A673 (cell line): ENCODE data around the gene SCYL2. TPM values are rescaled to one million over a fixed set of nuclear protein-coding genes. Genes with fewer than 3 reads are reported as not detected.

ENCODE experiments used
- BruUV-seq: library from RNA; stranded (reverse); fragments of 400-500 nt; replicated peaks from 2 replicates; lab custom pipeline; 2021; lab: Mats Ljungman, UMichigan
- CTCF ChIA-PET: fragments of 300-600 bp; sonication (Branson Sonifier 250); formaldehyde crosslinking; loops from one replicate; lab custom pipeline; 2022; ENCODE audit warnings: antibody characterized with exemption; lab: Charles Lee
- POLR2A ChIA-PET: fragments of 300-600 bp; sonication (Branson Sonifier 250); formaldehyde crosslinking; loops from one replicate; lab custom pipeline; 2022; ENCODE audit warnings: antibody characterized with exemption; ENCODE audit not compliant: low non-redundant PET; lab: Charles Lee
- DNase-seq: peaks from one replicate; pipeline ENCODE4 v3.0.0-alpha.2; 2015; ENCODE audit warnings: low spot score
- H3K27ac ChIP-seq: fragments of 200-600 bp; sonication (generic); 2 replicates; pipeline ENCODE4 v1.5.1; 2016; ENCODE audit warnings: mixed run types, low read depth, mild to moderate bottlenecking, mixed read lengths, antibody characterized with exemption, low read length; ENCODE audit not compliant: poor library complexity, severe bottlenecking
- H3K27me3 ChIP-seq: fragments of 200-600 bp; sonication (generic); replicated peaks from 2 replicates; pipeline ENCODE4 v1.6.1; 2017; ENCODE audit warnings: mixed run types, low read depth, mild to moderate bottlenecking, mixed read lengths, antibody characterized with exemption, low read length; ENCODE audit not compliant: insufficient read depth, poor library complexity
- H3K36me3 ChIP-seq: fragments of 200-600 bp; sonication (generic); 2 replicates; pipeline ENCODE4 v1.6.1; 2016; ENCODE audit warnings: mixed run types, mild to moderate bottlenecking, mixed read lengths, antibody characterized with exemption, low read length; ENCODE audit not compliant: insufficient read depth, poor library complexity, severe bottlenecking
- H3K4me1 ChIP-seq: fragments of 200-600 bp; sonication (generic); 2 replicates; pipeline ENCODE4 v1.6.1; 2017; ENCODE audit warnings: mixed run types, mild to moderate bottlenecking, mixed read lengths, antibody characterized with exemption, low read length; ENCODE audit not compliant: insufficient read depth, poor library complexity, severe bottlenecking
- H3K4me3 ChIP-seq: fragments of 200-600 bp; sonication (generic); 2 replicates; pipeline ENCODE4 v1.5.1; 2016; ENCODE audit warnings: low read depth, mixed run types, mild to moderate bottlenecking, mixed read lengths, low read length; ENCODE audit not compliant: poor library complexity, severe bottlenecking
- H3K9me3 ChIP-seq: fragments of 200-600 bp; sonication (generic); 2 replicates; pipeline ENCODE4 v1.6.1; 2016; ENCODE audit warnings: mixed run types, low read depth, mild to moderate bottlenecking, mixed read lengths, antibody characterized with exemption, low read length; ENCODE audit not compliant: poor library complexity, severe bottlenecking
- EZH2 ChIP-seq: fragments of 200-600 bp; sonication (generic); IDR thresholded peaks from 2 replicates; pipeline ENCODE4 v1.6.1; 2017; ENCODE audit warnings: borderline replicate concordance, low read depth, mild to moderate bottlenecking, mixed read lengths, antibody characterized with exemption, low read length; ENCODE audit not compliant: poor library complexity, severe bottlenecking
- intact Hi-C: fragments of 100-400 bp; cut with micrococcal nuclease; formaldehyde crosslinking; loops from one replicate; pipeline ENCODE4 v1.10.0; 2022; ENCODE audit not compliant: unreplicated experiment
- total RNA-seq: library from RNA; stranded (reverse); gene quantifications from 2 replicates; pipeline ENCODE4 v1.2.3, GENCODE V29; 2021
- TF ChIP-seq, protein P1 (sequence below): fragments of 300-800, 200-600 bp; sonication (generic); conservative IDR thresholded peaks from 2 replicates; pipeline ENCODE4 v1.5.1; 2017; ENCODE audit warnings: low read depth, mild to moderate bottlenecking, antibody characterized with exemption, low read length, moderate library complexity, mixed read lengths

SCYL2 gene
- total RNA-seq, 1 experiment from 2014 or later, result 61.3 TPM

DNA sequence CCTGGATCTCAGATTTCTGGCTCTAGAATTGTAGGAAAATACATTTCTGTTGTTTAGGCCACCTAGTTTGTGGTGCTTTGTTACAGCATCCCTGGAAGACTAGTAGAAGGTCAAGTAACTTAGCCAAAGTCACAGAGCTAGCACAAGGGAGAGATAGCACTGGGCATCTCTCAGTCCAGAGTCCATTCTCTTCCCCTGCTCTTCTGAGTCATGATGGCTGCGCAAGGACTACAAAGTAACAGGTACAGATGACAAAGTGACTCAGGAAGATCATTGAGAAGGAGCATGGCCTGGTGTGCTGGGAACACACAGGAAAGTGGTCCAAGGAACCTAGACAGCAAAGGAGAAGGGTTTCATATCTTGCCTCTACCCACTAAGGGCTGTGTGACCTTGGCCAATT is 109.2 kb downstream of the SCYL2 start:
- no peak overlapping the region for H3K27ac ChIP-seq
- intact Hi-C loops, result no loop called here
- no peaks in the 10 kb centered on the region for H3K4me1 ChIP-seq
- H3K9me3 ChIP-seq, result no peaks in the 10 kb centered on the region
- no peaks in the 10 kb centered on the region for H3K36me3 ChIP-seq
- BruUV-seq, result no TSS peak
- TF ChIP-seq, protein P1, sequence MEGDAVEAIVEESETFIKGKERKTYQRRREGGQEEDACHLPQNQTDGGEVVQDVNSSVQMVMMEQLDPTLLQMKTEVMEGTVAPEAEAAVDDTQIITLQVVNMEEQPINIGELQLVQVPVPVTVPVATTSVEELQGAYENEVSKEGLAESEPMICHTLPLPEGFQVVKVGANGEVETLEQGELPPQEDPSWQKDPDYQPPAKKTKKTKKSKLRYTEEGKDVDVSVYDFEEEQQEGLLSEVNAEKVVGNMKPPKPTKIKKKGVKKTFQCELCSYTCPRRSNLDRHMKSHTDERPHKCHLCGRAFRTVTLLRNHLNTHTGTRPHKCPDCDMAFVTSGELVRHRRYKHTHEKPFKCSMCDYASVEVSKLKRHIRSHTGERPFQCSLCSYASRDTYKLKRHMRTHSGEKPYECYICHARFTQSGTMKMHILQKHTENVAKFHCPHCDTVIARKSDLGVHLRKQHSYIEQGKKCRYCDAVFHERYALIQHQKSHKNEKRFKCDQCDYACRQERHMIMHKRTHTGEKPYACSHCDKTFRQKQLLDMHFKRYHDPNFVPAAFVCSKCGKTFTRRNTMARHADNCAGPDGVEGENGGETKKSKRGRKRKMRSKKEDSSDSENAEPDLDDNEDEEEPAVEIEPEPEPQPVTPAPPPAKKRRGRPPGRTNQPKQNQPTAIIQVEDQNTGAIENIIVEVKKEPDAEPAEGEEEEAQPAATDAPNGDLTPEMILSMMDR, result no peak
- TF ChIP-seq EZH2, result no peak
- ChIA-PET CTCF (no interaction called here), POLR2A (no interaction called here)
- no peak for DNase-seq
- no peaks in the 10 kb centered on the region for H3K27me3 ChIP-seq
- H3K4me3 ChIP-seq, result no peak overlapping the region

DNA sequence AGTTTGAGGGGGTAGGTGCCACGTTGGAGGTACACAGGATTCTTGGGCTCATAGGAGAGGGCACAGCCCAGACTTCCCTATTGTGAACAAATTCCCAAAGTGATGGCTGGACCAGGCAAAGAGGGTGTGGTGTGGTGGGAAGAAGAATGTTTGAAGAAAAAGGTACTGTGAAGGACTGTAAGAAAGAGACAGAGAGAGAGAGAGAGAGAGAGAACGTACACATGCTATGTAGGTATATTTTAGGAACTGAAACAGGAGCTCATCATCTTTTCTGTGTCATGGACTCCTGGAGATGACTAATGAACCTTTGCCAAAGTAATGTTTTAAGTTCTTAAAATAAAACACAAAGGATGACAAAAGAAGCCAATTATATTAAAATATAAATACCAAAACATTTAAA is 114.4 kb downstream of the SCYL2 start:
- no peaks in the 10 kb centered on the region for H3K36me3 ChIP-seq
- no peaks in the 10 kb centered on the region for H3K9me3 ChIP-seq
- ChIA-PET CTCF (no interaction called here), POLR2A (no interaction called here)
- BruUV-seq, result no TSS peak
- DNase-seq, result no peak
- H3K27ac ChIP-seq, result no peak overlapping the region
- H3K27me3 ChIP-seq, result no peaks in the 10 kb centered on the region
- no peaks in the 10 kb centered on the region for H3K4me1 ChIP-seq
- TF ChIP-seq EZH2, result no peak
- TF ChIP-seq, protein P1, result no peak
- no peak overlapping the region for H3K4me3 ChIP-seq
- intact Hi-C loops, result no loop called here

DNA sequence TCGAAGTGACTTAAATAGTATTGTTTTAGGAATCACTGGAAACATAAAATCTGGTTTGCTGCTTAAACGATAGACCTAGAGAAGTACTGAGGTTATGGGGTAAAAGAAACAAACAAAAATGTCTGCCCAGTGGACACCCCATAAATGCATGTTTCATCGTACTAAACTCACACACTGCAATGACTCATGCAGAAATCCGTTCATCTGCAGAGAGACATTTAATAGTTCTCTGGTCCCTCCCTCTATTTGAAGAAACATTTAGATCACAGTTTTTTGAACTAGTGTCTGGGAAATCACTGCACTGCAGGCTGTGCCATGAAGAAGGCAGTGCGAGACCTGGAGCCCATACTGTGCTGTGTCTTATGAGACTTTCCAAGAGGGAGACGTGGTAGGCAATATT is 115.4 kb downstream of the SCYL2 start:
- H3K27ac ChIP-seq, result no peak overlapping the region
- no peaks in the 10 kb centered on the region for H3K27me3 ChIP-seq
- intact Hi-C loops, result no loop called here
- TF ChIP-seq, protein P1, result no peak
- no peak for TF ChIP-seq EZH2
- H3K9me3 ChIP-seq, result no peaks in the 10 kb centered on the region
- no peaks in the 10 kb centered on the region for H3K4me1 ChIP-seq
- H3K4me3 ChIP-seq, result no peak overlapping the region
- CTCF ChIA-PET, result no interaction called here
- POLR2A ChIA-PET, result no interaction called here
- no peak for DNase-seq
- BruUV-seq, result no TSS peak
- no peaks in the 10 kb centered on the region for H3K36me3 ChIP-seq
